HG03575 (cell line): Measurements from ENCODE around the gene HSPA6.
"Not testable (repeated sequence)": the region's sequence is repeated elsewhere in the genome, so short reads cannot be mapped to it uniquely, and the experiment has no call there.

Source experiments
- ATAC-seq: cut with Tn5 transposase; IDR thresholded peaks from one replicate; pipeline ENCODE4 v1.9.1; 2021; ENCODE audit not compliant: unreplicated experiment, insufficient number of reproducible peaks, low FRiP score; ENCODE audit errors: extremely low read depth

HSPA6 gene

GRCh38 chr1:161502181-161502580 is 22.2 kb upstream of the HSPA6 start:
- ATAC-seq = no peak

GRCh38 chr1:161502641-161503393 is 21.5 kb upstream of the HSPA6 start:
- ATAC-seq = no peak

GRCh38 chr1:161503394-161503748 is 21.0 kb upstream of the HSPA6 start:
- ATAC-seq = no peak

GRCh38 chr1:161505686-161506085 is 18.7 kb upstream of the HSPA6 start:
- no peak for ATAC-seq

- no peak for ATAC-seq
Measured at GRCh38 chr1:161506336-161507223, 17.8 kb upstream of the HSPA6 start.

GRCh38 chr1:161510477-161510876 is 13.9 kb upstream of the HSPA6 start:
- ATAC-seq = no peak

- ATAC-seq = no peak
Measured at GRCh38 chr1:161511018-161511755, 13.2 kb upstream of the HSPA6 start.

- no peak for ATAC-seq
Measured at GRCh38 chr1:161511756-161512060, 12.6 kb upstream of the HSPA6 start.

GRCh38 chr1:161512636-161513447 is 11.5 kb upstream of the HSPA6 start:
- ATAC-seq = not testable (repeated sequence)

GRCh38 chr1:161513448-161513780 is 10.9 kb upstream of the HSPA6 start:
- not testable (repeated sequence) for ATAC-seq

GRCh38 chr1:161513953-161514352 is 10.4 kb upstream of the HSPA6 start:
- ATAC-seq = not testable (repeated sequence)

GRCh38 chr1:161523041-161523816 is 1.1 kb upstream of the HSPA6 start:
- ATAC-seq = not testable (repeated sequence)

GRCh38 chr1:161524742-161525291 is 477 bp downstream of the HSPA6 start:
- not testable (repeated sequence) for ATAC-seq

GRCh38 chr1:161525321-161525720 is 981 bp downstream of the HSPA6 start:
- not testable (repeated sequence) for ATAC-seq

GRCh38 chr1:161525918-161526317 is 1.6 kb downstream of the HSPA6 start:
- not testable (repeated sequence) for ATAC-seq

GRCh38 chr1:161528550-161528949 is 4.2 kb downstream of the HSPA6 start:
- ATAC-seq = not testable (repeated sequence)

GRCh38 chr1:161529463-161530104 is 5.2 kb downstream of the HSPA6 start:
- not testable (repeated sequence) for ATAC-seq
